Activated CD4-positive, alpha-beta T cell treated with anti-CD3 and anti-CD28 coated beads, Interleukin-2, amount 50 U/mL, for 1 hour (primary cell): ENCODE results near the gene PTPN11.
"Not testable (repeated sequence)": the region's sequence is repeated elsewhere in the genome, so short reads cannot be mapped to it uniquely, and the experiment has no call there.

Experiments
- DNase-seq: peaks from one replicate; pipeline ENCODE4 v3.0.0-alpha.2; 2020

The PTPN11 gene

DNA sequence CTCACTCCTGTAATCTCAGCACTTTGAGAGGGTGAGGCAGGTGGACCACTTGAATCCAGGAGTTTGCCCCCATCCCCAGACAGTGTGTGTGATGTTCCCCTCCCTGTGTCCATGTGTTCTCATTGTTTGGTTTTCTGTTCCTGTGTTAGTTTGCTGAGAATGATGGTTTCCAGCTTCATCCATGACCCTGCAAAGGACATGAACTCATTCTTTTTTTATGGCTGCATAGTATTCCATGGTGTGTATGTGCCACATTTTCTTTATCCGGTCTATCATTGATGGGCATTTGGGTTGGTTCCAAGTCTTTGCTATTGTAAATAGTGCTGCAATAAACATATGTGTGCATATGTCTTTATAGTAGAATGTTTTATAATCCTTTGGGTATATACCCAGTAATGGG lies 38.4 kb downstream of the PTPN11 start:
- not testable (repeated sequence) for DNase-seq

DNA sequence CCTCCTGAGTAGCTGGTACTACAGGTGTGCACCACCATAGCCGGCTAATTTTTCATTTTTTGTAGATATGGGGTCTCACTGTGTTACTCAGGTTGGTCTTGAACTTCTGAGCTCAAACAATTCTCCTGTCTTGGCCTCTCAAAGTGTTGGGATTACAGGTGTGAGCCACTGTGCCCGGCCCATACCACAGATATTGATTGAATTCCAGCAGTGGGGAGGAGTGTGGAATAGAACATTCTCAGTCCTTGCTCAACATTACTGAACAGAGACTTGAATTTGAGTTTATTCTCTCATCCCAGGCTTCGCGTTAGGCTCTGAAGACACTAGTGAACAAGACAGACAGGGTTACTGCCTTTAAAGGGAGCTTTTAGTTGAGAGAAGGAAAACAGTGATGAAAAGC lies 39.6 kb downstream of the PTPN11 start:
- no peak for DNase-seq

DNA sequence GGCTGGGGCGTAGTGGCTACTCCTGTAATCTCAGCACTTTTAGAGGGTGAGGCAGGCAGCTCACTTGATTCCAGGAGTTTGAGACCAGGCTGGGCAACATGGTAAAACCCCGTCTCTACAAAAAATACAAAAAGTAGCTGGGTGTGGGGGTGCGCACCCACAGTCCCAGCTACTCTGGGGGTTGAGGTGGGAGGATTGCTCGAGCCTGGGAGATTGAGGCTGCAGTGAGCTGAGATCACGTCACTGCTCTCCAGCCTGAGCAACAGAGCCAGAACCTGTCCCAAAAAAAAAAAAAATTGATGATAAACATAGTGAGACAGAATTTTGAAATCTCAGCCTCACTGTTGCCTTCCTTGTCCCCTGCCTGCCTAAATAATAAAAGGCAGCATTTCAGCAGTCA lies 40.0 kb downstream of the PTPN11 start:
- DNase-seq, result no peak

DNA sequence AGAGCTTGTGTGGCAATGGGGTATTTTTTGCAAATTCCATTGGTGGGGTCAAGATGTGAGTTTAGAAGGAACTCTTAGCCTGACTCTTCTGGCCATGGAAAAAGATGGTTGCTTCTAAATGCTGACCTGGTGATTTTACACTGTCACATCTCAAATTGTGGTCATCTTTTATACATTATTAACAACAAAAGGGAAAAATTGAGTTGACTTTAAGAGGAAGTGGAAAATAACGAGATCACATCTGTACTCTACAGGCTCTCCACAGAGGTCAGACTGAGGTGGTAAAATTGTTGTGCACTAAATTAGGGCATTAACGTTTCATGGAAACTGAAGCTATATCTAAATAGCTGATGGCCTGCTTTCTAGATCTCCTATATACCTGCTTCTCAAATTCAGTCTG lies 44.7 kb downstream of the PTPN11 start:
- no peak for DNase-seq

DNA sequence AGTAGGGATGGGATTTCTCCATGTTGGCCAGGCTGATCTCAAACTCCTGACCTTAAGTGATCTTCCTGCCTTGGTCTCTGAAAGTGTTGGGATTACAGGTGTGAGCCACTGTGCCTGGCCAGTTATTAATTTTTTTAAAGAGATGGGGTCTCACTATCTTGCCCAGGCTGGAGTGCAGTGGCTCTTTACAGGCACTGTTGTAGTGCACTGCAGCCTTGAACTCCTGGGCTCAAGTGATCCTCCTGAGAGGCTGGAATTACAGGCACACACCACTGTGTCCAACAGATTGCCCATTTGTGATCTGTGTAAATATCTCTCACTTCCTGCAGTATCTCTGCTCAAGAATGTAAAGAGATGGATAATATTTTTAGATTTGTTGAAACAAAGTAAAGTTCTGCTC lies 45.9 kb downstream of the PTPN11 start:
- DNase-seq, result no peak

DNA sequence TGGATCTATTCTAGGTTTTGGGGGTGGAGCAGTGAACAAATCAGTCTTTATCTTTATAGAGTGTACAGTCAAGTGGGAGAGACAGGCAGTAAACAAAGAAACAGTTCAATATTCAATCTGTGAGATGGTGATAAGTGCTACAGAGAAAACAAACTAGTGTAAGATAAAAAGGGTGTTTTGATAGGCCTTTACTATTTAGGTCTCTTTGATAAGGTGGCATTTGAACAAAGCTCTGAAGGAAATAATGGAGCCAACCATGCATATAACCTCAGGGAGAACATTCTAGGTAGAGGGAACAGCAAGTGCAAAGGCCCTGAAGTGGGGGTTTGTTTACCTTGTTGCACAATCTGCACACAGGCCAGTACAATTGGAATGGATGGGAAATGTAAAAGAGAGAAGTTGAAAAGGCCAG lies 47.3 kb downstream of the PTPN11 start:
- no peak for DNase-seq

DNA sequence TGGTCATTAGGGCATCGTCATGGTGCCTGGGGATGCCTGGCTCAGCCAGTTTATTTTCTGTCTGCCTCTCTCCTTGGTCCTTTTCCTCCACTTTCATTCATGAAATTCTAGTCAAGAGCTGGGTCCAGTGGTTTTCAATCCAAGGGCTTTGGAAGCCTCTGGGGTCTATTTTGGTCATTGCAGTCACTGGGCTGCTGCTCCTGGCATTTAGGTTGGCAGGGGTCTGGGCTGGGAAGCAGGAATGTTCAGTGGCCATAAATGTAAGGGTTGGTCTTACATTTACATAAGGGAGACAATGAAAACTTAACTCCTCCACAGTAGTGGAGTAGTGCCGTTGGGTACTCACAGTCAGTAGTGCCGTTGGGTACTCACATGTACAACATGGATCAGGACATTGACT lies 48.1 kb downstream of the PTPN11 start:
- DNase-seq, result no peak

DNA sequence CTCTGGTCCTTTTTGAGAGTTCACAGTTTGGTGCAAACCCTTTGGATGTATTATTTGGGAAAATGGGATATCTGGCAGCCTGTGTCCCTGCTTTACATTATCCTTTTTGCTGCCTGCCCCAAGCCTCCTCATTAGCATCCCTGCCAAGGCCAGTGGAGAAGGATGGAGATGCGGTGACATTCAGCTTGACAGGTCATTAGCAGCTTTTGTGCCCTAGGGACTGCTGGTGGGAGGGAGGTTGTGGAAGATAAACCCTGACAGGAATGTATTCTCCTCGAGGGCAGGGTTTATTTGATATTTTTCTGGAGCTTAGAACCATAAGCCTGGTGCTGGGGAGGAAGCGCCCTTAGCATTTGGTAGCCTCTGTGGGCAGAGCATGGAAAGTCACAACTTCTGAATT lies 49.3 kb downstream of the PTPN11 start:
- DNase-seq, result no peak

DNA sequence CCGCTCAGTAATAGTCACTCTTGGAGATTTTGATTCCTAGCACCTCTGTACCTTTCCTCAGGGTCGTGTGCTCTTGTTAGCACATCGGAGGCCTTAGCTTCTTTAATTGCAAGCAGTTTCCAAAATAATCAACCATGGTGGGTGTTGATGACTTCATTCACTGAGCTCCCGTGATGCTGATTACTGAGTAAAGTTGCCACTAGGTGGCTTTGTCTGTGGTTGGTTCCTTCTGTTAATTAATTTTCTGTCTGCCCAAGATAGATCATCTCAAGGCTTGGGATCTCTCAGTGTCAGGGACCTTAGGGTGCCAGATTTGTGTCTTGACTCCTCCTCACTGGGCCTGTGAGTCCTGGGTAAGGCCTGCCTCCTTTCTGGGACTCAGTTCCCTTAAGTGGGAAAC lies 54.3 kb downstream of the PTPN11 start:
- DNase-seq, result no peak

DNA sequence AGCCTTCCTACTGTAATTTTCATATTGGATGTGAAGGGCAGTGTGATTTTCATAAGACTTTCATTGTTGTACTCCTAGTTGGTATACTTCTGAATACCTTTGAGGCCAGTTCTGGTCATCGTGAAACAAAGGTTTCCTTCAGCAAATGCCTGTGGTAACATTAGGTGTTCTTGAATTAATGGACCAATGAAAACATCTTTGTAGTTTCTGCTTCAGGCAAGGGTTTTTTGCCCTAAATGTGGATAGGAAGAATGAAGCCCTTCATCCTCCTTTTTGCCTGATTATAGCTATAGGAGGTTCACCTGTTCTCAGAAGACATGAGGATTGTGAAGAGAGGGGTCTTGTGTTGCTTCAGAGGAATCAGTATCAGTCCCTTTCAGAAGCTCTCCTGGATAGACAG lies 60.7 kb downstream of the PTPN11 start:
- DNase-seq, result no peak

DNA sequence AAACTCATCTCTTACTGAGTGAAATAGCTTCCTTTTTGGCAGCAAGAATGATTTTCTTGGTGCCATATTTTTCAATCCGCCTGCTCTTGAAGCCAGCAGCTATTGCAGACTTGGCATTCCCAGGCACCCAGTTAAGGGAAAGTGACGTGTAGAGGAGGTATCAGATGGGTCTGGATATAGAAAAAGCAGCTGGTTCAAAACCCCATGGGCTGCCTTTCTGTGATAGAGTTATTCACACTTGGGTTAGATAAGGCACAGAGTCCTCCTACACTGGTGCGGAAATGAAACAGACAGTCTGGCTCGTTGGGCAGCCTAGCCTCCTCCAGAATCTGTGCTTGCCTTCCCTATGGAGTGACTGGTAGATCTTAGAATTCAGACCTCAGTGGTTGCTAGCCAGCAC lies 62.2 kb downstream of the PTPN11 start:
- no peak for DNase-seq

DNA sequence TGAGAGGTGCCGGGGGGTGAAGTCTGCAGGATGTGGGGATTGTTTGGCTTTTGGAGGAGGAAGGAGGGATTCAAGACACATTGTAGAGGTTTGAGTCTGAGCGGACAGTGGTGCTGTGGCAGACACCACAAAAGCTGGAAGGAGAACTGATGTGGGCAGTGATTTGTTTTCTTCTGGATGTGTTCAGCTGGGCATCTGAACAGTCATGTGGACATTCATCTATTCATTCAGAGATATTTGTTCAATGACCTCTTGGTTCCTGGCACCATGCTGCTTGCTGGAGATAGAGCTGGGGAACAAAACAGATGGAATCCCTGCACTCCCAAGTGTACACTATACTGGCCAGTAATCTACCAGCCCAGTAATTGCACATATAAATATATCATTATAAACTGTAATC lies 64.0 kb downstream of the PTPN11 start:
- no peak for DNase-seq

DNA sequence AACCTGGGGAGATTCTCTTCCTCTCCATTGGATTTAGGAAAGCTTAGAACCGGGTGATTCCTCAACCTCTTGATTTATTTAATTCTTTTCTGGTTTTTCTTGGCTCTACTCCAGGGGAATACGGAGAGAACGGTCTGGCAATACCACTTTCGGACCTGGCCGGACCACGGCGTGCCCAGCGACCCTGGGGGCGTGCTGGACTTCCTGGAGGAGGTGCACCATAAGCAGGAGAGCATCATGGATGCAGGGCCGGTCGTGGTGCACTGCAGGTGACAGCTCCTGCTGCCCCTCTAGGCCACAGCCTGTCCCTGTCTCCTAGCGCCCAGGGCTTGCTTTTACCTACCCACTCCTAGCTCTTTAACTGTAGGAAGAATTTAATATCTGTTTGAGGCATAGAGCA lies 67.6 kb downstream of the PTPN11 start:
- DNase-seq, result no peak

DNA sequence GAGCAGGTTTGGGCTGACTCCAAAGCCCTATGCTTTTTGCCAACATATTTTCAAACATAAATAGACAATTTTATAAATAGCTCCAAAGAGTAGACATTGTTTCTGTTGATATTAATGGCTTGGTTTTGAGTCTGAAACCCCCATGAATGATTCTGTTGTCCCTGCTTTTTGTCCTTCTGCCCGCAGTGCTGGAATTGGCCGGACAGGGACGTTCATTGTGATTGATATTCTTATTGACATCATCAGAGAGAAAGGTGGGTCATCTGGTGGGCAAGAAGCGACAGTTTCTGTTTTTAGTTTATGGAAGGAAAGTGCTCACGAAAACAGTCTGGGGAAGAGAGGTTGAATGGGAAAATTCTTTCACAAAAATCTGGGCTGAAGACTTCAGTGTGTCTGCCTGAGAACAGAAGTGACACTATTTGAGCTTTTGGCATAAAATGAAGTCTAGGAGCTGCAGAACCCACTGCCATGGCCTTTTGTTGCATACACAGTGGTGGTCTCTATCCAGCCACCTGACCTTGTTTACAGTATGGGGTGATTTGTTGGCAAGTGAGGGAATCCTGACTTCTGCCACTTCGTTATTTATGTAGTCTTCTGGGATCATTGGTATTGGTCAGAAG lies 69.6 kb downstream of the PTPN11 start:
- DNase-seq, result no peak

DNA sequence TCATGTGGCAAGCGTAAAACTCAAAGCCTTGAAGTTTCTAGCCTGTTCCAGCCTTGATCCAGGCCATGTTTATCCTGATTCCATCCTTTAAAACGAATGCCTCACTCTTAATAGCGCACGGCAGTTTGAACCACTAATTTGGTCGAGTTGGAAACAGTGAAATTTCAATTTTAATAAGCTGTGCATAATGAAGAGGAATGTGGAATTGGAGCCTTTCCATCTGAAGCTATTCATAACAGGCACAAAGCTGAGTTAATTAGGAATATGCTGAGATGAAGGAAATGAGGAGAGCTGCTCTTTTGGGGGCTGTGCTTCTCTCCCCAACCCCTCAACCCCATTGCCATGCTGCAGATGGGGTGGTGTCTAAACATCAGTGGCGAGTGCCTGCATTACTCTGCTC lies 70.7 kb downstream of the PTPN11 start:
- DNase-seq, result no peak

DNA sequence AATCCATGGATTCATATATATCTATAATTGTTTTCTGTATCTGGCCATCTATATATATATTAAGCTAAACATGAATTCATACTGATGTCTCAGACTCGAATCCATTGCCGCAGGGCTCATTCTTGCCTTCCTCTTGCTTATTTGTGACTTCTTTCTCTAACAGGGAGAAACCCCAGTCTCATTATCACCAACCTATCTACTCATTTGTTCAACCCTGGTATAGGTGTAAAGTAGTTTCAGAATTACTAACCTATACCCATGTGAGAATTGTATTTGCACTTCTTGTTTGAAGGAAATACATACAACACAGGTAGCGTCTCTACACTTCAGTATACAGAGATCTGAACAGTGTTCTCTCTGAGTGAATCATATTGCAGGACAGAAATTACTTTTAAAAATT lies 77.7 kb downstream of the PTPN11 start:
- no peak for DNase-seq

DNA sequence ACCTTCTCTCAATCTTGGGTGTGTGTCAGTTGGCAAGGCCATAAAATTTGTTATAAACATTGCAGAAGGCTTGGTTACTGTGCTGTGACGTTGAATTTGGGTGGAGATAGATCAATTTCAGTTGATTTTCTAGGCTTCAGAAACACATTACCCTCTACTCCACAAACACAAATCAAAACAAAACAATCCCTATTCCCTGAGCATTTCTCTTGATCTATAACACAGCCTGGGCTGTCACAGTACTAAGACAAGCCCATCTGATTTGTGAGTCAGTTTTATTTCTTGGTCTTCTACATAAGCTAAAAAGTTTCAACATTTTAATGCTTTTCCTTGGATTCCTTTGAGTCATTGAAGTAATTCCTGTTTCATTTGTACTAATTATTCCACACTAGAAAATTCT lies 79.8 kb downstream of the PTPN11 start:
- no peak for DNase-seq

DNA sequence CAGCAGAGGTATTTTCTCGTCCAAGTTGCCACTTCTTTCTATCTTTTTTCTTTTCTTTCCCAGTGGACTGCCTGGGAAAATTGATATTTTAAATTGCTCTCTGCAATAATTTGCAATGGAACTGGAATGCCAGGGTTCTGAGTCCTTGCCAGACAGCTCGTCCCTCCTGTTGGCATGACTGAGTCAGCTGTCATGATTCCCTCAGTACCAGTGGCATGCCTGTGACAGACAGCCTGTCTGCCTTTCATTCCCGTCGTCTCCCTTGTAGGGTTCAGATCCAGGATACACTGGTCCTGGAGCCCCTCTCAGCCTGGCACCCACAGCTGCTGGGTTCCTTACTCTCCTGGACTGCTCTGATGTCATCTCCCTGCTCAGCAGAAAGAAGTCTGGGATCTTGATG lies 84.8 kb downstream of the PTPN11 start:
- DNase-seq, result no peak

DNA sequence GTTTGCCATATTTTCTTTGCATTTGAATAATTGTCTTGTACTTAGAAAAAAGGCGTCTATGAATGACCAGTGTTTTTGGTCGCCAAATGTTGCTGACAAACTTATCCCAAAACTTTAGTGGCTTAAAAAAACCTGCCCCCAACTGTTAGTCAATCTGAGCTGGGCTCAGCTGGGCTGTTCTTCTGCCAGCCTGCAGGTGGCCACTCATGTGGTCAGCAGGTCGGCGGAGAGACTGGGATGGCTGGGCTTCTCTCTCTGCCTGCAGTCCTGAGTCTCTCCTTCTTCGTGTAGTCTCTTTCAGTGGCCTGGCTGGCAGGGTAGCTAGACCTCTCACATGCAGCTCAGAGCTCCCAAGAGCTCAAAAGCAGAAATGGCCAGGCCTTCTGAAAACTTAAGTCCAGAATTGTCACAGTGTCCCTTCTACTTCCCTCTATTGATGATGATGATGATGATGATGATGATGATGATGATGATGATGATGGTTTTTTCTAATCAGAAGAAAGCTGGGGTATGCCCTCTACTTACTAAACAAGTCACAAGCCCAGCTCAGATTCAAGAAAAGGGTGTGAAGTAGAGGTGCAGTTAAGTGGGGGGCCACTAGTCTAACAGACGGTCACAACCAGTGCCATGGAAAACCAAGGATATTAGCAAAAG lies 87.9 kb downstream of the PTPN11 start:
- no peak for DNase-seq

DNA sequence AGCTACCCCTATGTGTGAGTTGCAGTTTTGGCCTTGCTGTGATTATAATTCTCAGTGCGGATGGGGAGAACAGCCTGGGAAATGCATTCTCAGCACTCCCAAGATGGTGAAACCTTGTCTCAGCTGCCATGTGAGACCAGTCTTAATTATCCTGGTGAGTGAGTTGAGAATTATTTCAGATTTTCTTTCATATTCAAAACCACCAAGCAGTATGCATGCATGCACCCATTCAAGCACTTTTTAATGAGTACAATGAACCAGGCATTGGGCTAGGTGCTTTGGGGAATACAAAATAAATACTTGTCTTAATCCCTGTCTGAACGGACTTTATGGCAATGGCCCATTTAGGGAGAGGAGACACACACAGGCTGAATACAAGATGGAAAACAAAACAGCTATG lies 94.7 kb downstream of the PTPN11 start:
- no peak for DNase-seq

DNA sequence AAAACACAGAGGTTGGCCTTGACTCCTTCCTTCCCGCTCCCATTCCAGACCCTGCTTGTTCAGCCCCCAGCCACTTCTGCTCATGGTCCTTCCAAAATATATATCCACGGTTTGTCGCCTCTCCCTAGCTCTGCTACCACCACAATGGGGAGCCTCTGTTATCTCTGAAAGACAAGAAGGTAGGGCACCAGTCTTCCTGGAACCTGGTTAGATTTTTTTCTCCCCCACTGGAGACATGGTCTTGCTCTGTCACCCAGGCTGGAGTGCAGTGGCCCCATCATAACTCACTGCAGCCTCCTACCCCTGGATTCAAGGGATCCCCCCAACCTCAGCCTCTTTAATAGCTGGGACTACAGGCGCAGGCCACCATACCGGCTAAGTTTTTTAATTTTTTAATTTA lies 95.7 kb downstream of the PTPN11 start:
- no peak for DNase-seq

DNA sequence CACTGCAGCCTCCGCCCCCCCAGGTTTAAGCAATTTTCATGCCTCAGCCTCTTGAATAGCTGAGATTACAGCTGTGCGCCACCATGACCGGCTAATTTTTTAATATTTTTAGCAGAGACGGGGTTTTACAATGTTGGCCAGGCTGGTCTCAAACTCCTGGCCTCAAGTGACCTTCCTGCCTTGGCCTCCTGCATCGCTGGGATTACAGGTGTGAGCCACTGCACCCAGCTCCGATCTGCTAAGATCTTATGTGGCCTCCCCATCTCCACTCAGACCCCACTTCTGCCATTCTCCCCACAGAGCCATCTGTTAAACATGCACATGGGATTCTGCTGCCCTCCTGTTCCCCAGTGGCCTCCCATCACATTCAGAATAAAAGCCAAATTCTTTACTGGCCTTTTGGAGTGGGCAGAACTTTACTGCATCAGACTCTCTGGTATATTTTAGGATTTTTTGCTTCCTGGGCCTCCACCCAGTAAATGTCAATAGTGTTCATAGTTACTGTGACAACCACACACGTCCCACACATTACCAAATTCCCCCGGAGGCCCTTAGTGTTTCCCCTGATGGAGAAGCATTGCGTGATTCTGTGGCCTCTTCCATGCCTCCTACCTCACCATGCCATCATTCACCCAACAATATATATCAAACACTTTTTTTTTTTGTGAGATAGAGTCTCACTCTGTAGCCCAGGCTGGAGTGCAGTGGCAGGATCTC lies 96.3 kb downstream of the PTPN11 start:
- DNase-seq, result no peak

DNA sequence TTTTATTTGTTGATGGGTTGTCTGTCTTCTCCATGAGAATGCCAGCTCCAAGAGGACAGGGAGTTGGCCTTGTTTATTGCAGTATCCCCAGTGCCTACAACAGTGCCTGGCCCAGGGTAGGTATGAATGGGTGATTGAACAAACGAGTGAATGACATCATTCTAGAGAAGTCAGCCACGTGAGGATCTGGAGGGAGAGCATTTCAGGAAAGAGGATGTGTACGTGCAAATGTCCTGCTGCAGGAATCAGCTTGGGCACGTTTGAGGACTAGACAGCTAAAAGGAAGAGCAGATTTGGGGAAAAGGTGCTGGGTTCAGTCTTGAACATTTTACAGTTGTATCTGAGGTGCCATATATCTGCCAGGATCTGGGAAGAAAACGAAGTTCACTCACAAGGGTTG lies 97.1 kb downstream of the PTPN11 start:
- DNase-seq, result no peak

DNA sequence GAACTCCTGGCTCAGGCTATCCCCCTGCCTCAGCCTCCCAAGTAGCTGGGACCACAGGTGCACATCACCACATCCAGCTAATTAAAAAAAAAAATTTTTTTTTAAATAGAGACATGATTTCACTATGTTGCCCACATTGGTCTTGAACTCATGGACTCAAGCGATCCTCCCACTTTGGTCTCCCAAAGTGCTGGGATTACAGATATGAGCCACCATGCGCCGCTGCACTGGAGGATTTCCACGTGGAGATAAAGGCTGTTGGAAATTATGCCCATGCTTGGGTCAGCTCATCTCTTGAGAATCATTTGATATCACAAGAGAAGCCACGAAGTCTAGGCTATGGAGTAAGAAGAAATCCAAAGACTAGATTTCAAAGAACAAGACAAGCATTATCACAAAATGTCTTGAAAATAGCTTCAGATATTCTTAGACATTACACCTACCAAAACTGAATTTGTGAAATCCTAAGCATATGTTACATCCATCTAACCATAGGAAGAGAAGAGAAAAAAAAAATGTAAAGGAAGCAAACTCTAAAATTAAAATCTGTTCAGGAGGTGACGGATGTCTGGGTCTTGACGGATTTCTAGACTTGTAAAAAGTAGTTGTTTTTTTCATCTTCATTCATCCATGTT lies 99.1 kb downstream of the PTPN11 start:
- no peak for DNase-seq
